AG04450 (cell line): ENCODE results near the gene LALBA. TPM values are rescaled to one million over a fixed set of nuclear protein-coding genes. Genes with fewer than 3 reads are reported as not detected.
"Not testable (repeated sequence)": the region's sequence is repeated elsewhere in the genome, so short reads cannot be mapped to it uniquely, and the experiment has no call there.

Source experiments
- CTCF ChIA-PET: fragments of 300-600, 350-600 bp; formaldehyde crosslinking; extraction: SDS; loops from one replicate; lab custom pipeline; 2022; ENCODE audit warnings: antibody characterized with exemption, inconsistent platforms; lab: Charles Lee
- POLR2A ChIA-PET: fragments of 350-600 bp; formaldehyde crosslinking; extraction: SDS; loops from one replicate; lab custom pipeline; 2021; ENCODE audit warnings: antibody characterized with exemption, inconsistent platforms; lab: Yijun Ruan, JAX
- DNase-seq: peaks from one replicate; pipeline ENCODE4 v3.0.0-alpha.2; 2011; ENCODE audit warnings: low read depth, low spot score
- H3K27ac ChIP-seq: one replicate; pipeline ENCODE4 v1.5.1; 2012; ENCODE audit warnings: low read depth, low read length, control low read depth
- H3K27me3 ChIP-seq: one replicate; pipeline ENCODE4 v1.6.0; 2012; ENCODE audit warnings: low read length; ENCODE audit not compliant: control insufficient read depth, insufficient read depth
- H3K4me3 ChIP-seq: 2 replicates; pipeline ENCODE4 v1.5.1; 2011; ENCODE audit warnings: mild to moderate bottlenecking, low read depth, low read length, control low read depth
- H3K9me3 ChIP-seq: 2 replicates; pipeline ENCODE4 v1.5.1; 2012; ENCODE audit warnings: low read length; ENCODE audit not compliant: control insufficient read depth, insufficient read depth
- polyA plus RNA-seq: library from polyadenylated mRNA; depleted of rRNA; stranded (reverse); fragments of >200 nt; gene quantifications from 2 replicates; pipeline ENCODE4 v1.2.3, GENCODE V29; 2011
- TF ChIP-seq, protein P1 (sequence below): IDR thresholded peaks from 2 replicates; pipeline ENCODE4 v1.5.1; 2011; ENCODE audit warnings: low read depth, low read length, control low read depth, inconsistent platforms

LALBA gene
- polyA plus RNA-seq, 1 experiment, result not detected

DNA sequence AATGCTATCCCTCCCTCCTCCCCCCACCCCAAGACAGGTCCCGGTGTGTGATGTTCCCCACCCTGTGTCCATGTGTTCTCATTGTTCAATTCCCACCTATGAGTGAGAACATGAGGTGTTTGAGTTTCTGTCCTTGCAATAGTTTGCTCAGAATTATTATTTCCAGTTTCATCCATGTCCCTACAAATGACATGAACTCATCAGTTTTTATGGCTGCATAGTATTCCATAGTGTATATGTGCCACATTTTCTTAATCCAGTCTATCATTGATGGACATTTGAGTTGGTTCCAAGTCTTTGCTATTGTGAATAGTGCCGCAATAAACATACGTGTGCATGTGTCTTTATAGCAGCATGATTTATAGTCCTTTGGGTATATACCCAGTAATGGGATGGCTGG, 22.8 kb downstream of the LALBA start:
- H3K27me3 ChIP-seq, DNase-seq, H3K9me3 ChIP-seq, H3K27ac ChIP-seq, POLR2A ChIA-PET, H3K4me3 ChIP-seq, CTCF ChIA-PET: not testable (repeated sequence)

DNA sequence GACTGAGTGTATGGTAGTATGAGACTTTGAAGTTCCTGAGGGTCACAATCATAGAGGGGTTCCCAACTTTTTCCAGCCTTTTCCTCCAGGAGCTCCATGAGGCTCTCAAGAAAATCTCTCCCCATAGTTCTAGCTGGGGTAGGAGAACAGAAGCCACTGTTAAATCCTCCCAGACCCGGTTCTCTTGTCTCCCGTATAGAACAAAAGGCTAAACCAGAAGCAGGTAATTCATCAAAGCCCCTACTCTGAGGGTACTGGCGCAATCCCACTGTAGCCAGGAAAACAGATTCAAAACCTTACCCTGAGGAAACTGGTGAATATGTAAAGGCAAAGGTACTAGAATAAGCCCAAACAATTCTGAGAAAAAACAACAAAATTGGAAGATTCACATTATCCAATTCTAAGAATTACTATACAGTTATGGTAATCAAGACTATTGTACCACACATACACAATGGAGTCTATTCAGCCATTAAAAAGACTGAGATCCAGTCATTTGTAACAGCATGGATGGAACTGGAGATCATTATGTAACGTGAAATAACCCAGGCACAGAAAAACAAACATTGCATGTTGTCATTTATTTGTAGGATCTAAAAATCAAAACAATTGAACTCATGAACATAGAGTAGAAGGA, 23.9 kb downstream of the LALBA start:
- TF ChIP-seq, protein P1, sequence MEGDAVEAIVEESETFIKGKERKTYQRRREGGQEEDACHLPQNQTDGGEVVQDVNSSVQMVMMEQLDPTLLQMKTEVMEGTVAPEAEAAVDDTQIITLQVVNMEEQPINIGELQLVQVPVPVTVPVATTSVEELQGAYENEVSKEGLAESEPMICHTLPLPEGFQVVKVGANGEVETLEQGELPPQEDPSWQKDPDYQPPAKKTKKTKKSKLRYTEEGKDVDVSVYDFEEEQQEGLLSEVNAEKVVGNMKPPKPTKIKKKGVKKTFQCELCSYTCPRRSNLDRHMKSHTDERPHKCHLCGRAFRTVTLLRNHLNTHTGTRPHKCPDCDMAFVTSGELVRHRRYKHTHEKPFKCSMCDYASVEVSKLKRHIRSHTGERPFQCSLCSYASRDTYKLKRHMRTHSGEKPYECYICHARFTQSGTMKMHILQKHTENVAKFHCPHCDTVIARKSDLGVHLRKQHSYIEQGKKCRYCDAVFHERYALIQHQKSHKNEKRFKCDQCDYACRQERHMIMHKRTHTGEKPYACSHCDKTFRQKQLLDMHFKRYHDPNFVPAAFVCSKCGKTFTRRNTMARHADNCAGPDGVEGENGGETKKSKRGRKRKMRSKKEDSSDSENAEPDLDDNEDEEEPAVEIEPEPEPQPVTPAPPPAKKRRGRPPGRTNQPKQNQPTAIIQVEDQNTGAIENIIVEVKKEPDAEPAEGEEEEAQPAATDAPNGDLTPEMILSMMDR, result no peak
- Histone ChIP-seq H3K27ac (no peak overlapping the region), H3K4me3 (no peak overlapping the region), H3K27me3 (no peaks in the 10 kb centered on the region), H3K9me3 (no peaks in the 10 kb centered on the region)
- ChIA-PET POLR2A (no interaction called here), CTCF (interaction anchor here (0.6 to 6.6 kb wide), 2 partner anchors 73 to 258 kb away, joined by 3 to 159 read pairs; no protein-coding TSS in a partner anchor)
- DNase-seq, result no peak

DNA sequence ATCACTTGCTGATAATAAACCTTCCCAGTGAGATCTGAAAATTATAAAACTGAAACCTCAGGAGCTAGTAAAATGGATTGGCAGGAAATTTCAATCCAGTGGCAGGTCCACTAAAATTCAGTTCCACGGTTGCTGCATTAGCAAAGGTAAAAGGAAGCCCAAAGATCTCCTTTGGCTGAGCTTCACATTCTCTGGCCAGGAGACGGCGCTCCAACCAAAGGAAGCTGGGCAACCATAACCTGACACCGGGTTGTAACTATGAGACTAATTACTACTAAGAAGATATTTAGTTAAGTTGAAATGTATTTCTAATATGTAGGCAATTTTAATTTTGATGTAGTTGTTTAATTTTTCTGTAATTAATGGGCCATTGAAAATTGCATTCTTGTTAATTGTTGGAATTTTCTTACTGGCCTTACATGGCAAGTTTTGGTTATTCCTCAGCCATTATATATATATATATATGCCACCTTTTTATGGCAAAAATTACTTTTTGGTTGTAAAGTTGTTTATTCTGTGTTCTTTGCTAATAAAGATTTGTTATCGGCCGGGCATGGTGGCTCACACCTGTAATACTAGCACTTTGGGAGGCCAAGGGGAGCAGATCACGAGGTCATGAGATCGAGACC, 27.4 kb downstream of the LALBA start:
- POLR2A ChIA-PET, result no interaction called here
- CTCF ChIA-PET, result interaction anchor here (0.6 to 6.6 kb wide), 12 partner anchors 11 to 270 kb away, joined by 3 to 159 read pairs (median 3); no protein-coding TSS in a partner anchor
- H3K27ac ChIP-seq, result no peak overlapping the region

DNA sequence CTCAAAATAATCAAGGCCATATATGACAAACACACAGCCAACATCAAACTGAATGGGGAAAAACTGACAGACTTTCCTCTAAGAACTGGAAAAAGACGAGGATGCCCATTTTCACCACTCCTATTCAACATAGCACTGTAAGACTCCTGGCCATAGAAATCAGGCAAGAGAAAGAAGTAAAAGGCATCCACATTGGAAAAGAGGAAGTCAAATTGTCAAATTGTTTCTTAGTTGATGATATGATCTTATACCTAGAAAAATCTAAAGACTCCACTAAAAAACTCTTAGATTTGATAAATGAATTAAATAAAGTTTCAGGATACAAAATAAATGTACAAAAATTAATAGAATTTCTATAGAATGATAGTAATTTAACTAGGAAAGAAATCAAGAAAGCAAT, 33.2 kb downstream of the LALBA start:
- ChIA-PET POLR2A (no interaction called here), CTCF (no interaction called here)
- Histone ChIP-seq H3K27ac (no peak overlapping the region), H3K9me3 (no peaks in the 10 kb centered on the region), H3K4me3 (no peak overlapping the region), H3K27me3 (no peaks in the 10 kb centered on the region)
- TF ChIP-seq, protein P1, result no peak
- DNase-seq, result no peak

More for the DNA sequence above, 27.4 kb downstream of the LALBA start:
- Histone ChIP-seq H3K4me3 (no peak overlapping the region), H3K9me3 (no peaks in the 10 kb centered on the region), H3K27me3 (no peaks in the 10 kb centered on the region)
- no peak for DNase-seq
- TF ChIP-seq, protein P1, result peak; percentile 80

DNA sequence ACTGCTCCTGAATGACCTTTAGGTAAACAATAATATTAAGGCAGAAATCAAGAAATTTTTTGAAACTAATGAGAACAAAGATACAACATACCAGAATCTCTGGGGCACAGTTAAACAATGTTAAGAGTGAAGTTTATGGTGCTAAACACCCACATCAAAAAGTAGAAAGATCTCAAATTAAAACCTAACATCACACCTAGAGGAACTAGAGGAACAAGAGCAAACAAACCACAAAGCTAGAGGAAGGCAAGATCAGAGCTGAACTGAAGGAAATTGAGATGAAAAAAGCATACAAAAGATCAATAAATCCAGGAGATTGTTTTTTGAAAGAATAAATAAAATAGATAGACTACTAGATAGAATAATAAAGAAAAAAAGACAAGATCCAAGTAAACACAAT, 37.2 kb downstream of the LALBA start:
- no peaks in the 10 kb centered on the region for H3K27me3 ChIP-seq
- POLR2A ChIA-PET, result no interaction called here
- no peak overlapping the region for H3K4me3 ChIP-seq
- TF ChIP-seq, protein P1, result no peak
- DNase-seq, result no peak
- CTCF ChIA-PET, result no interaction called here
- H3K27ac ChIP-seq, result no peak overlapping the region
- no peaks in the 10 kb centered on the region for H3K9me3 ChIP-seq
